NCI-H2227 (cell line): ENCODE data around the gene EPC1.

Experiments used
- DNase-seq: peaks from one replicate; lab custom pipeline; 2025; ENCODE audit not compliant: unreplicated experiment; lab: John Stamatoyannopoulos, UW

EPC1 gene

GRCh38 chr10:32340596-32341180 lies 6.3 kb downstream of the EPC1 start:
- no peak for DNase-seq

- DNase-seq, result no peak
These were observed 8.7 kb downstream of the EPC1 start for GRCh38 chr10:32338262-32338661.

GRCh38 chr10:32337350-32337749 lies 9.6 kb downstream of the EPC1 start:
- no peak for DNase-seq

- no peak for DNase-seq
These were observed 13.1 kb downstream of the EPC1 start for GRCh38 chr10:32333849-32334248.

GRCh38 chr10:32332299-32332750 lies 14.6 kb downstream of the EPC1 start:
- no peak for DNase-seq

DNA sequence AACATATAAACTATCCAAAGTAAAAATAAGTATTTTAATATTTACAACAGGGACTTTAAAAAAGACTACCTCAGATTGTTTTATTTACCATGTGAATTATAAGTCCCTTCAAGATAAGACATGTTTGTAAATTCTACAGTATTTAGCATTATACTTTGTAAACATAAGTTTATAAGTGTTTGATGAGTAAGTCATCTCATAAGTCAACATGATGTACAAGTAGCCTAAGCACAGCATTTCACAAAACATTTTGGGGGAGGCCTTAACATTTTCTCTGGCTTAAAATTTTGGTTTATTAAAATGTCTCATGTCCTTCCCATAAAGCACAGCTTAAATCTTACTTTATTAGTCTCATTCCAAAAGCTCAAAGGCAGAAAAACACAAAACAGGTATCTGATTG lies 15.4 kb downstream of the EPC1 start:
- DNase-seq, result no peak

DNA sequence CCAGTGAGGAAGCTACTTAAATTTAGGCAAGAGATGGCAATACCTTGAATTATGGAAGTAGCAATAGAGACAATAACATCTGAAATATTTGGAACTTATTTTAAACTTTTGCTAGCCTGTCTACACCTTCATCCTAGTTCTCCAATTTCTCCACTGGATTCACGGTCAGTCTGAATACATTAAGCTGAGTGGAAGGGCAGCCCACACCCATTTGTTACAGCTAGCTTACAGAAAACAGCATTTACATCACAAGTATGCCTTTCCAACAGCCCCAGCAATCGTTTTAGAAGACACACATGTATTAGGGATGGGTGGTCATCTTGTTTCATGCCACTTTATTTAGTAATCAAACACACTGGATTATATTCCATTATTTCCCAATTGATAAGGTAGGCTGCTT lies 16.7 kb downstream of the EPC1 start:
- DNase-seq, result no peak

GRCh38 chr10:32329061-32329460 lies 17.9 kb downstream of the EPC1 start:
- no peak for DNase-seq

DNA sequence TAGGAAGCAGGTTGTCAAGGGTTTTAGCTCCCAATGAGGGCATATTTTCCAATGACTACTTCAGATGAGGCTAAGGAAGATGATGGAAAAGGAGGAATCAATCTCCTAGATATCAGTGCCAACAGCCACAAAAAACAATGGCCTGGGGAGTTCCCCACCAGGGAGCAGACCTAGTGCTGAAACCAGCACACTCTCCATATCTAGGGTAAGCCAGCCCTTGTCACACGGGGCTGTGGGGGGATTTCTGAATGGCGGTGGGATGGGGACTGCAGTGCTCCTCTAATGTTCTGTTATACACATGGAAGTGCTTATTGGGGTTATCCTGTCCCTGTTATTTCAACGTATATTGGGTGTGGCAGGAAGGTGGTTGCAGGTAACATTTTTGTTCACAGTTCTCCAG lies 18.5 kb downstream of the EPC1 start:
- DNase-seq, result no peak

- no peak for DNase-seq
These were observed 19.6 kb downstream of the EPC1 start for GRCh38 chr10:32327364-32327691.

DNA sequence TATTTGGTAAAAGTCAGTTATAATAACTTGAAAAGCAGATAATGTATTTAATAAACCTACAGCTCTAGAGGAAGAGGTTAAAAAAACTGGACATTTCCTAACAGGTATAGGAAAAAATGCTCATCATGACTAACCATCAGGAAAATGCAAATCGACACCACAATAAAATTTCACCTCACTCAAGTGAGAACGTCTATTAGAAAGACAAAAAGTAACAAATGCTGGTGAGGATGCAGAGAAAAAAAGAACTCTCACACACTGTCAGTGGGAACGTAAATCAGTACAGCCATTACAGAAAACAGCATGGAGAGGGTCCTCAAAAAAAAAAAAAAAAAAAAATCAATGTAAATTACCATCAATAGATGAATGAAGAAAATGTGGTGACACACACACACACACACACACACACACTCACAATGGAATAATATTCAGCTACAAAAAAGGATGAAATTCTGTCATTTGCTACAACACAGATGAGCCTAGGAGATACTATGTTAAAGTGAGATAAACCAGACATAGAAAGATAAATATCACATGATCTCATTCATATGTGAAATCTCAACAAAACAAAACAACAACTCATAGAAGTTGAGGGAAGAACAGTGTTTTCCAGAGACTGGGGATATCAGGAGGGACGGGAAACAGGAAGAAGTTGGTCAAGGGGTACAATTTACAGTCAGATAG lies 20.1 kb downstream of the EPC1 start:
- no peak for DNase-seq

DNA sequence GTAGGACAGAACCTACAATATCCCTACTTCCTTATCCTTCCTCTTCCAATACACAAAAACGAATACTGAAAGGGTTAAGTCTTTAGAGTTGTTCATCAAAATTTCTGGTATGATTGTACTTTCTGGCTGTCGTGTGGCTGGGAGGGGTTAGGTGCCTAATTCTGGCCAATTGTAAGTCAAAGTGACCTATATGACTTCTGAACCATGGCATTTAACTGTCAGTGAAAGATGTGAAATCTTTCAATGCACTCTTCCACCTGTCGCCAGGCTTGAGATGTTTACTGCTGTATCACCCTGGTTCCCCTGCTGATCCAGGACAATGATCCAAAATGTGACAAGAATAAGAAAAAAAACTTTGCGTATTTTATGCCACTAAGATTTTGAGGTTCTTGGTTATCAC lies 20.8 kb downstream of the EPC1 start:
- DNase-seq, result no peak

DNA sequence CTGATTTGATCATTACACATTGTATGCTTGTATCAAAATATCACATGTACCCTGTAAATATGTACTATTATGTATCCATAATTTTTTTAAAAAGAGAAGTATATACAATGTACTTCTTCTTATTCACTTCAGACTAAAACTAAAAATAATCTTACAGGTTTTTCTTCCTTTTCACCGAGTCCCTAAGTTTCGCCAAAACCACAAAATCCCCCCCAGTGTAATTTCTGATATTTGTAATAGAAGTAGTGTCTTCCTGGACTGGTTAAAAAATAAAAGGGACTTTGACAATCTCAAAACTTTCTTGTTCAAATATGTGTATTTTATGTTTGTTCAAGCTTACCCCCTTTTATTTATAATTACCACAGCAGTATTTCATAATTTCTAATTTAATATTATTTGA lies 23.9 kb downstream of the EPC1 start:
- no peak for DNase-seq

DNA sequence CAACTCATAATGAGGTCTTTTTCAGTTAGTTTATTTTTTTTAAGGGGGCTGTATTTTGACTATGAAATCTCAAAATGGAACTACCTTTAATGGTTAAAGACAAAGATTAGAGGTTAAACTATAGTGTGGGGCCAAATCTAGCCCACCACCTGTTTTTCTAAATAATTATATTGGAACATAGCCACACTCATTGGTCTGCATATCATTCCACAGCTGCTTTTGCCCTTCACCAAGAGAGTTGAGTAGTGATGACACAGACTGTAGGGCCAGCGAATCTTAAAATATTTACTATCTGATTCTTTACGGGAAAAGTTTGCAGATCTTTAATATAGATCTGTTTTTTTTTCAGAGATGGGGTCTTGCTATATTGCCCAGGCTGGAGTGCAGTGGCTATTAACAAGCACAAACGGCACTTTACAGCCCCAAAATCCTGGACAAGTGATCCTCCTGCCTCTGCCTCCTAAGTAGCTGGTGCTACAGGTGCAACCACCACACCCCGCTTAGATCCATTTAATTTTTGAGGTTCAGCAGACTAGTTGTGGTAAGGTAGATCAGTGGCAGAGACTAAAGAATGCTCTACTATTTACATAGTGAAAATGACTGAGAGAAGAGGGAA lies 25.8 kb downstream of the EPC1 start:
- no peak for DNase-seq

GRCh38 chr10:32318476-32318896 lies 28.5 kb downstream of the EPC1 start:
- DNase-seq, result no peak

DNA sequence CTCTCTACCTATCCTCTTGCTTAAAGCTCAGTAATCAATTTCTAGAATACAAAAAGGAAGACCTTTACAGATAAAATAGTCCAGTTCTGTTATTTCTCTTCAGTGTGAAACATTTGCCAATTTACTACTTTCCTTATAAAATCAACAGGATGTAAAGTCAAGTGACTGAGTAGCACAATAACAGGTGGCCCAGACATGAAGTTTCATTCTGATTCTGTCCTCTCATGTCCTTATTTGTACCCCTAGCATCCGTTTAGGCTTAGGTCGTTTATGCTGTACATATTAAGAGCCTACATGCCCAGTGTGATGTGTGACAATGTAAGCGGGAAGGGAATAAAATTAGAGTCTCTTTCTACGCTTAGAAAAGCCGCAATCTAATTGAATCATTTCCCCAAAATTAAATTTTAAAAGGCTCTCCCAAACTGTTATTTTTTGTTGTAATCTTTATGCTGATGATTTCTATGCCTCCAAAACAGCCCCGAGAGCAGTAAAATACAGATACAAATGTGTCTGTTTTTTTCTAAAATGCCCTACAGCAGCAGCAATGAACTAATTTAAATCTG lies 29.1 kb downstream of the EPC1 start:
- DNase-seq, result no peak

DNA sequence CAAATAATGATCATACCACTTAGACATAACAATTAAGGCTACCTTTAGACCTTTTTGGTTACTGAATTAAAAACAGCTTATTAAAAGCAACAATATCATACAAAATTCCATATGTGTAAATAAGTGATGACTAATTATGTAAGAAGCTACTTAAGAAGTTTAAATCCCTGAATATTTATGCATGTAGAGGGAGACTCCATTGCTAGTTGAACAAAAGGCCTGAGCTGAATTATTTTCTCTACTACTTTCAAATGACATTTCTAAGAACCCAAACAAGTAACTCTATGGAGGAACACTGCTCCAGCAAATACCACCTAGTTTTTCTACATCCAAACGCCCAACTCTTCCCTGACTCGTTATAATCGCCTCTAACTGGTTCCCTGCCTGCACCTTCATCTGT lies 31.5 kb downstream of the EPC1 start:
- DNase-seq, result no peak

DNA sequence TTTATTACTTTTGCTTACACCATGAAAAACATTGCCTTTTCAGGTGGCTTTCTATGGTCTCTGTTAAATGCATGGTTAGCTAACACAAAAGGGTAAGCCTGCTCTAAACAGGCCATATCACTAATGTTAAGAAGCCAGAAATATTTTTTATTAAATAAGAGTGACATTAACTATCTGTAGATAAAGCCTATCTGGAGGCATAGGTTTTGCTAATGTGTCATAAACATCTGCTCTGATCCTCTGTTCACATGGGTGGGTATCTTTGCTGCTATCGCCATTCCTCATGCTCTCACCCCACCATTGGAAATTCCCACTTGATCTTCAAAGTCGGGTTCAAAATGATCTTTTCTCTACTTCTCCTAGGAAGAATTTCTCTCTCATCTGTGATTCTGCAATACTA lies 32.4 kb downstream of the EPC1 start:
- DNase-seq, result no peak

- DNase-seq, result no peak
These were observed 38.8 kb downstream of the EPC1 start for GRCh38 chr10:32308027-32308603.

DNA sequence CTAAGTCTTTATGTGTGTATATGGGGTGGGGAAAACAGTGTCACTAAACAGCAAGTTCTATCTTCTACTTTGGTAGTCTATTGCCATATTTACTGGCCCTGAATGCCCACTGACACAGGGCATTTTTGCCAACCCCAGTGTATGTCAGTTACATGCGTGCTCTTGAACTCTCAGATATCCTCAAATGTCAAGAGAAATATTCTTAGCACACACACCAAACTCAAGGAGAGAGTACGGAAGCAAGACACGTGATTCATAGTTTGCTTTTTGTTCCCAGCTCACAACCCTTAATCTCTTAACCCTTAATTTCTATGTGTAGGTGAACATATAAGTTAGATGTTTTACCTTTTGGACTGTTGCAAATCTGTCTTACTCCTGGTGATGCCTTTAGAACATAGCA lies 39.3 kb downstream of the EPC1 start:
- DNase-seq, result no peak

GRCh38 chr10:32299354-32299980 lies 47.5 kb downstream of the EPC1 start:
- DNase-seq, result no peak
